Neural progenitor cell (in vitro differentiated cells): ENCODE data around the gene PIP4K2A. TPM values are rescaled to one million over a fixed set of nuclear protein-coding genes. Genes with fewer than 3 reads are reported as not detected.

ENCODE experiments used
- DNase-seq: peaks from one replicate; pipeline ENCODE4 v3.0.0-alpha.2; 2016; ENCODE audit warnings: low spot score
- H2AFZ ChIP-seq: fragments of 200-600 bp; sonication (generic); replicated peaks from 2 replicates; pipeline ENCODE4 v1.6.1; 2016; ENCODE audit warnings: antibody characterized with exemption
- H3F3A ChIP-seq: fragments of 200-600 bp; sonication (generic); 2 replicates; pipeline ENCODE4 v1.6.1; 2016; ENCODE audit warnings: antibody characterized with exemption, low read depth
- H3K27ac ChIP-seq: fragments of 200-600 bp; sonication (generic); 2 replicates; pipeline ENCODE4 v1.5.1; 2016; ENCODE audit warnings: mild to moderate bottlenecking
- H3K27me3 ChIP-seq: fragments of 200-600 bp; sonication (generic); 2 replicates; pipeline ENCODE4 v1.6.1; 2016; ENCODE audit warnings: mild to moderate bottlenecking, moderate library complexity
- H3K36me3 ChIP-seq: fragments of 200-600 bp; sonication (generic); 2 replicates; pipeline ENCODE4 v1.5.1; 2016
- H3K4me1 ChIP-seq: fragments of 200-600 bp; sonication (generic); 2 replicates; pipeline ENCODE4 v1.6.1; 2016; ENCODE audit warnings: mixed run types
- H3K4me2 ChIP-seq: fragments of 200-600 bp; sonication (generic); 2 replicates; pipeline ENCODE4 v1.6.1; 2016
- H3K4me3 ChIP-seq: fragments of 200-600 bp; sonication (generic); 2 replicates; pipeline ENCODE4 v1.5.1; 2016
- H3K79me2 ChIP-seq: fragments of 200-600 bp; sonication (generic); 2 replicates; pipeline ENCODE4 v1.6.1; 2016; ENCODE audit warnings: low read depth
- H3K9ac ChIP-seq: fragments of 200-600 bp; sonication (generic); 2 replicates; pipeline ENCODE4 v1.6.1; 2016
- H3K9me3 ChIP-seq: fragments of 200-600 bp; sonication (generic); 2 replicates; pipeline ENCODE4 v1.5.1; 2016; ENCODE audit warnings: low read depth
- H4K20me1 ChIP-seq: fragments of 200-600 bp; sonication (generic); 2 replicates; pipeline ENCODE4 v1.6.1; 2016; ENCODE audit warnings: low read depth
- H3K27ac Mint-ChIP-seq: 3 replicates; pipeline ENCODE4 v1.8.0; 2021; ENCODE audit warnings: mixed read lengths
- H3K27me3 Mint-ChIP-seq: 2 replicates; pipeline ENCODE4 v1.8.0; 2022; ENCODE audit warnings: low read depth, mild to moderate bottlenecking, inconsistent platforms, moderate library complexity, mixed read lengths; ENCODE audit not compliant: insufficient read depth
- H3K36me3 Mint-ChIP-seq: 3 replicates; pipeline ENCODE4 v1.8.0; 2021; ENCODE audit warnings: mixed read lengths
- H3K4me1 Mint-ChIP-seq: 3 replicates; pipeline ENCODE4 v1.8.0; 2021; ENCODE audit warnings: mixed read lengths
- H3K4me3 Mint-ChIP-seq: 3 replicates; pipeline ENCODE4 v1.8.0; 2021; ENCODE audit warnings: mild to moderate bottlenecking, moderate library complexity, mixed read lengths
- H3K9me3 Mint-ChIP-seq: 3 replicates; pipeline ENCODE4 v1.8.0; 2020; ENCODE audit warnings: mixed read lengths
- EZH2 ChIP-seq: fragments of 200-600 bp; sonication (generic); IDR thresholded peaks from 2 replicates; pipeline ENCODE4 v1.6.1; 2017; ENCODE audit warnings: antibody characterized with exemption, mild to moderate bottlenecking, moderate library complexity
- EZH2phosphoT487 ChIP-seq: fragments of 200-600 bp; sonication (generic); IDR thresholded peaks from 2 replicates; pipeline ENCODE4 v1.6.1; 2017; ENCODE audit warnings: antibody characterized with exemption
- total RNA-seq: library from RNA; depleted of rRNA; stranded (reverse); fragments of >200 nt; gene quantifications from 2 replicates; pipeline ENCODE4 v1.2.3, GENCODE V29; 2015; ENCODE audit warnings: low replicate concordance
- TF ChIP-seq, protein P1 (sequence below): fragments of 200-600 bp; sonication (generic); IDR thresholded peaks from 2 replicates; pipeline ENCODE4 v1.5.1; 2017; ENCODE audit warnings: antibody characterized with exemption, mild to moderate bottlenecking

PIP4K2A gene
- total RNA-seq, 1 donor from 2014 or later = 37.6 TPM

DNA sequence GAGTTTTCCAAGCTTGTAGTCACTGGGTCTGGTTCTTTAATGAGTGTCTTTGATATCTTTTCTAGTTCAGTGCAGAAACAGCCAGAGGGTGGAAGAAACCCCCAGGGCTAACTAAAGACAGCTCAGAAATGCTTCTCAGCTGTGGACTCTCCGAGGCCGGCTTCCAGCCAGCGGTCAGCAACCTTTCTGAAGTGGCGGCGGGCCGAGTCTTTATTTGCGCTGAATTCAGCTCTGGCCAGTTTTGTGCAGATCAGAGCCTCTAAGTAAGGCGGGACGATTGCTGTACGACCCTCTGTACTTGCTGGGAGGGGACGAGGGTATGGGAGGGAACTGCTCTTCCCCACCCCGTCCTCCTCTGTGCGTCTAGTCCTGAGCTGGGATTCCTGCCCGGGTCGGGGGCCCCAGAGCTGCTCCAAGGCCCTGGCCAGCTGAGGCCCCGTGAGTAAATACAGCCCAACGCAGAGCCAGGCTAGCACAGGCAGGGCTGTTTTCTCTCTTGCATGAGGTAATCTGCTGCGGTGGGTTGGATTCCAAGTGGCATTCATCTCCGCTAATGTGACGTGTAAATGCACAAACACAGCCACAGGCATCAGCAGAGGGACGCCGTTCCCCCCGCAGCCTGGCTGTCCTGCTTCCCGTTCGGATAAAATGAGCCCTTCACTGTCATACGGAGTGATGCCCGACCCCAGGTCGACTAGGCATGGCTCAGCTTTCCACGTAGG is 159.8 kb downstream of the PIP4K2A start:
- Mint-ChIP-seq H3K36me3 (peaks cover 4% of the 10 kb centered on the region), H3K9me3 (no peaks in the 10 kb centered on the region), H3K4me1 (peaks cover 67% of the 10 kb centered on the region), H3K27me3 (peaks cover 6% of the 10 kb centered on the region), H3K27ac (peak overlapping the region; percentile 95), H3K4me3 (peak overlapping the region; percentile 66)
- H3K4me2 ChIP-seq = peak overlapping the region; percentile 19
- H3K9me3 ChIP-seq = no peaks in the 10 kb centered on the region
- no peaks in the 10 kb centered on the region for H3K36me3 ChIP-seq
- peaks cover 20% of the 10 kb centered on the region for H3F3A ChIP-seq
- TF ChIP-seq EZH2 (no peak), EZH2phosphoT487 (no peak)
- TF ChIP-seq, protein P1, sequence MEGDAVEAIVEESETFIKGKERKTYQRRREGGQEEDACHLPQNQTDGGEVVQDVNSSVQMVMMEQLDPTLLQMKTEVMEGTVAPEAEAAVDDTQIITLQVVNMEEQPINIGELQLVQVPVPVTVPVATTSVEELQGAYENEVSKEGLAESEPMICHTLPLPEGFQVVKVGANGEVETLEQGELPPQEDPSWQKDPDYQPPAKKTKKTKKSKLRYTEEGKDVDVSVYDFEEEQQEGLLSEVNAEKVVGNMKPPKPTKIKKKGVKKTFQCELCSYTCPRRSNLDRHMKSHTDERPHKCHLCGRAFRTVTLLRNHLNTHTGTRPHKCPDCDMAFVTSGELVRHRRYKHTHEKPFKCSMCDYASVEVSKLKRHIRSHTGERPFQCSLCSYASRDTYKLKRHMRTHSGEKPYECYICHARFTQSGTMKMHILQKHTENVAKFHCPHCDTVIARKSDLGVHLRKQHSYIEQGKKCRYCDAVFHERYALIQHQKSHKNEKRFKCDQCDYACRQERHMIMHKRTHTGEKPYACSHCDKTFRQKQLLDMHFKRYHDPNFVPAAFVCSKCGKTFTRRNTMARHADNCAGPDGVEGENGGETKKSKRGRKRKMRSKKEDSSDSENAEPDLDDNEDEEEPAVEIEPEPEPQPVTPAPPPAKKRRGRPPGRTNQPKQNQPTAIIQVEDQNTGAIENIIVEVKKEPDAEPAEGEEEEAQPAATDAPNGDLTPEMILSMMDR = no peak
- DNase-seq = peak; percentile 82
- no peak overlapping the region for H3K4me3 ChIP-seq
- H3K79me2 ChIP-seq = no peaks in the 10 kb centered on the region
- no peaks in the 10 kb centered on the region for H4K20me1 ChIP-seq
- H3K27ac ChIP-seq = peak overlapping the region; percentile 93
- H3K9ac ChIP-seq = no peak overlapping the region
- no peaks in the 10 kb centered on the region for H3K27me3 ChIP-seq
- peaks cover 49% of the 10 kb centered on the region for H3K4me1 ChIP-seq
- no peak overlapping the region for H2AFZ ChIP-seq

- TF ChIP-seq, protein P1 = no peak
- Histone ChIP-seq H3K79me2 (no peaks in the 10 kb centered on the region), H3K4me1 (peaks cover 43% of the 10 kb centered on the region), H3K4me2 (peak overlapping the region; percentile 5), H3K9ac (no peak overlapping the region), H3K27ac (peak overlapping the region; percentile 93), H3K9me3 (no peaks in the 10 kb centered on the region), H4K20me1 (no peaks in the 10 kb centered on the region), H2AFZ (no peak overlapping the region), H3K27me3 (no peaks in the 10 kb centered on the region), H3F3A (peaks cover 18% of the 10 kb centered on the region), H3K36me3 (no peaks in the 10 kb centered on the region), H3K4me3 (no peak overlapping the region)
- Mint-ChIP-seq H3K27ac (no peak overlapping the region), H3K4me1 (peaks cover 65% of the 10 kb centered on the region), H3K36me3 (peaks cover 4% of the 10 kb centered on the region), H3K9me3 (no peaks in the 10 kb centered on the region), H3K27me3 (peaks cover 4% of the 10 kb centered on the region), H3K4me3 (no peak overlapping the region)
- no peak for DNase-seq
Measured at GRCh38 chr10:22553452-22553995, 160.9 kb downstream of the PIP4K2A start.

DNA sequence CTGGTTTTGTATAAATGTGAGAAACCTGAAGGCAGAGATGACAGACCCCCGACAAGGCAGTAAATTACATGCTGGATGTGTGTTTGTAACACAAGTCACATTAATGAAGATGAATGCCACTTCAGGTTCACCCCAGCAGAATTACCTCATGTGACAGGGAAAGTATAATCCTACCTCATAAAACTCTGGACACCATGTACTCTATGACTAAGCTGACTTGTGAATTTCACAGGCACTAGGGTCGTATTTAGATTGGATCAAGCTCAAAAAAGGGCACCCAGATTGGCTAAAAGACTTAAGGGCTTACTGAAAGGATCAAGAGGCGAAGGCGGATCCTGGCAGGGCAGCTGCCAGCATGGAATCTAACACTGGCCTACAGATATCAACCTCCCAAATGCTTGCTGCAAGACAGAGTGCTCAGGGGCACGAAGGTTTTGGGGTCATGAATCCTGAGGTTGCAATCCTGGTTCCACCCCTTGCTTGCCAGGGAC is 161.4 kb downstream of the PIP4K2A start:
- H3K4me3 Mint-ChIP-seq = peak overlapping the region; percentile 10
- no peaks in the 10 kb centered on the region for H3K9me3 Mint-ChIP-seq
- H3K27me3 Mint-ChIP-seq = peaks cover 4% of the 10 kb centered on the region
- peak; percentile 55 for DNase-seq
- no peak overlapping the region for H2AFZ ChIP-seq
- H3K4me2 ChIP-seq = peak overlapping the region; percentile 5
- no peak overlapping the region for H3K4me3 ChIP-seq
- H3K36me3 ChIP-seq = no peaks in the 10 kb centered on the region
- H3K27ac Mint-ChIP-seq = no peak overlapping the region
- no peak overlapping the region for H3K27ac ChIP-seq
- H3K4me1 Mint-ChIP-seq = peaks cover 66% of the 10 kb centered on the region
- H3K36me3 Mint-ChIP-seq = peaks cover 4% of the 10 kb centered on the region
- TF ChIP-seq EZH2phosphoT487 = no peak
- TF ChIP-seq EZH2 = no peak
- H4K20me1 ChIP-seq = no peaks in the 10 kb centered on the region
- no peaks in the 10 kb centered on the region for H3K9me3 ChIP-seq
- H3F3A ChIP-seq = peaks cover 22% of the 10 kb centered on the region
- H3K79me2 ChIP-seq = no peaks in the 10 kb centered on the region
- H3K4me1 ChIP-seq = peaks cover 49% of the 10 kb centered on the region
- H3K27me3 ChIP-seq = no peaks in the 10 kb centered on the region
- H3K9ac ChIP-seq = no peak overlapping the region
